ENCODE results near the gene CYP27A1.

The CYP27A1 gene

DNA sequence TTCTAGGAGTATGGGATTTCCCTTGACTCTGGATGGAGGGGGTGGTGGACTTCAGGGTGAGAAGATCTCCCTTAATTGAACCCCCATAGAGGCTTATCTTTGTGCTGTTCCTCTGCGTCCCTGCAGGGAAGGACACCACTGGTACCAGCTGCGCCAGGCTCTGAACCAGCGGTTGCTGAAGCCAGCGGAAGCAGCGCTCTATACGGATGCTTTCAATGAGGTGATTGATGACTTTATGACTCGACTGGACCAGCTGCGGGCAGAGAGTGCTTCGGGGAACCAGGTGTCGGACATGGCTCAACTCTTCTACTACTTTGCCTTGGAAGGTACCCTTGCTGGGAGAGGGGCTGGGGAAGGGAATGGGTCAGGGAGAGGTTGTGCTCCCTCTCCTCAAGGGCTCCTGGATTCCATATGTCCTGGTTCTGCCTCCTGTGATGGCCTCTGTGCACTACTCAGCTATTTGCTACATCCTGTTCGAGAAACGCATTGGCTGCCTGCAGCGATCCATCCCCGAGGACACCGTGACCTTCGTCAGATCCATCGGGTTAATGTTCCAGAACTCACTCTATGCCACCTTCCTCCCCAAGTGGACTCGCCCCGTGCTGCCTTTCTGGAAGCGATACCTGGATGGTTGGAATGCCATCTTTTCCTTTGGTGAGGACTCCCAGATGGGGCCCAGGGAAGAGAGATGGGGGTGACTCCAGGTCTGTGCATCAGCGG lies 30.3 kb downstream of the CYP27A1 start:
- no peak for DNase-seq

DNA sequence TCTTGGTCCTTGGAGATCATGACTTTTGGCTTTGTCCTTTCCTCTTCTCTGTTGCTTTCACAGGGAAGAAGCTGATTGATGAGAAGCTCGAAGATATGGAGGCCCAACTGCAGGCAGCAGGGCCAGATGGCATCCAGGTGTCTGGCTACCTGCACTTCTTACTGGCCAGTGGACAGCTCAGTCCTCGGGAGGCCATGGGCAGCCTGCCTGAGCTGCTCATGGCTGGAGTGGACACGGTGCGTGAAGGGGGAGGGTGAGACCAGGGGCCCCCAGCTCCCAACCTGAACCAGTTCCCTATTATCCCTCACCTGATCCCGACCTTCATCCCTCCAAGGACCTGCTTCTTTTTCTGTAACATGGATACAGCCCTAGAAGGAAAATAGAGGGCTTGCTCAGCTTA lies 30.9 kb downstream of the CYP27A1 start:
- no peak for DNase-seq

DNA sequence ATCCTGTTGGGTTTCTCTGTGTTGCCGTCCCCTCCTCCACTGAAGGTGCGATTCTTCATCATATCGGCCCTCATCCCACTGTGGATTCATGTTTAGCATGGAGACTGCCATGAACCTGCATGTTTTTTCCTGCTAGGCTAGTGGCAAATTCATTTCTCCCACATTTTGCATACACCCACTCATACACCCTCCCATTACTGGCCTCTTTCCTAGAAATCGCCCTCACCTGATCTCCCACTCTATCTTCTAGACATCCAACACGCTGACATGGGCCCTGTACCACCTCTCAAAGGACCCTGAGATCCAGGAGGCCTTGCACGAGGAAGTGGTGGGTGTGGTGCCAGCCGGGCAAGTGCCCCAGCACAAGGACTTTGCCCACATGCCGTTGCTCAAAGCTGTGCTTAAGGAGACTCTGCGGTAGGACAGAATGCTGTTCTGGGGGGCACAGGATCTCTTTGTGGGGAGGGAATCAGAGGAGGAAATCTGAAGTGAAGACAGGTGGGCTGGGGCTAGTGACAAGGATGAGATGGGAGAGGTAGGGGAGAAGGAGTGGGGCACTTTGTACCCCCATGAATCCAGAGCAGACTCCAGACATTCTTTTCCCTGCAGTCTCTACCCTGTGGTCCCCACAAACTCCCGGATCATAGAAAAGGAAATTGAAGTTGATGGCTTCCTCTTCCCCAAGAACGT lies 32.0 kb downstream of the CYP27A1 start:
- DNase-seq = no peak

DNA sequence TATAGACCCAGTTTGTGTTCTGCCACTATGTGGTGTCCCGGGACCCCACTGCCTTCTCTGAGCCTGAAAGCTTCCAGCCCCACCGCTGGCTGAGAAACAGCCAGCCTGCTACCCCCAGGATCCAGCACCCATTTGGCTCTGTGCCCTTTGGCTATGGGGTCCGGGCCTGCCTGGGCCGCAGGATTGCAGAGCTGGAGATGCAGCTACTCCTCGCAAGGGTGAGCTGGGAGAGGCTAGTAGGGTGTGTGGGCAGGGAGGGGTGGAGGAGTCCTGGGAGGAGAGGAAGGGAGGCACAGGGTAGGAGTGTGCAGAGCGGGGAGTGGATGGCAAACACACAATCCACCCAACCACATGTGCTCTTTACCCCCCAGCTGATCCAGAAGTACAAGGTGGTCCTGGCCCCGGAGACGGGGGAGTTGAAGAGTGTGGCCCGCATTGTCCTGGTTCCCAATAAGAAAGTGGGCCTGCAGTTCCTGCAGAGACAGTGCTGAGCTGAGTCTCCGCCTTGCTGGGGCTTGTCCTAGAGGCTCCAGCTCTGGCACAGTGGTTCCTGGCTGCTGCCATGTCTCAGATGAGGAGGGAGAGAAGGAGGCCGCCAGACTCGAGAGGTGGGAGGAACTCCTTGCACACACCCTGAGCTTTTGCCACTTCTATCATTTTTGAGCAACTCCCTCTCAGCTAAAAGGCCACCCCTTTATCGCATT lies 32.7 kb downstream of the CYP27A1 start:
- DNase-seq = no peak

DNA sequence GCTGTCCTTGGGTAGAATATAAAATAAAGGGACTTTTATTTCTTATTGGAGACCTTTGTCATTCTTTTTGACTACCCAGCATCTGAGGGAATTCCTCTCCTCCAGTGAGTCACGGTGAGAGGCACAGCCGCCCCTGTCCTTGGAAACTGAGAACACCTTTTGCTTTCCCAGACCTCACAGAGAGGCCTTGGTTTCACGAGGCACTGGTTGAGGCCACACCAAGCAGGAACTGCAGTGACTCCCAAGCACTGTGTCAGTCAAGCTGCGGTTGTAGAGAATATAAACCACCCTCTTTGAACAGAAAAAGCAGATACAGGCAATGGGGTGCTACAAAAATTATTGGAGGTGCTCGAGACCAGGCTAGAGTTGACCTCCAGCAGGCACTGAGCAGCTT lies 33.3 kb downstream of the CYP27A1 start:
- DNase-seq = no peak

DNA sequence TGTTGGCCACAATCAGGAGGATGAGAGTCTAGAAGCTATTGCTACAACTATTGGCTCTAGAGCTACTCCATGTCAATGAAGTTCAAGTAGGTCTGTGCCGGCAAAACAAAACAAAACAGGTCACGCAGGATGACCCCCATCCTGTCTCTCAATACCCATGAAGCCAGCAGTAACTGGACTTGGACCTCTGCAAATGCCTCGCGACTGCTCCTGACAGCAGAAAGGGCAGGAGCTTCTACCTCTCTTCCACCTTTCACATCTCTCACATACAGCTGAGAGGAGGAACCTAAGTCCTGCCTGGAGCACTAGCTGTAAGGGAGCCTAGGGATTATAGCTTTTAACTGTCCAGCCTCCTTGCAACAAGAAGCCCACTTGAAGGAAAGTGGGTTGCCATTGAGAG lies 33.7 kb downstream of the CYP27A1 start:
- DNase-seq = no peak

DNA sequence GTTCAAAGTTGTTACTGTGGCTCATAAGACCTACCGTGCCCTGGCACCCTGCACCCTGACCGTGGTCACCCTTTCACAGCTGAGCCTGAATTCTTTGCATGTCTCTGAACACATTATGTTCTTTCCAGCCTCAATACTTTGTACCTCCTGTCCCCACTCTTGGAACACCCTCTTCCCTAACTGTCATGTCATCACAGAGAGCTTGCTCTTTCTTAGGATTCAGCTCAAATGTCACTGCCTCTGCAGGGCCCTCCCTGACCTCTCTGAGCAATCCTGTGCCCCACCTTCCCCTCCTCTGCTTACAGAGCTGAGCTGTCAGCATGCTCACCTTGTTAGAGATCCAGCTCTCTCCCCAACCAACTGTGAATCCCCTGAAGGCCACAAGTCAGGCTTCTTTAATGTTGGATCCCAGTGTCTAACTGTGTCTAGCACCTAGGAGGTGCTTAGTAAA lies 34.6 kb downstream of the CYP27A1 start:
- DNase-seq = no peak

DNA sequence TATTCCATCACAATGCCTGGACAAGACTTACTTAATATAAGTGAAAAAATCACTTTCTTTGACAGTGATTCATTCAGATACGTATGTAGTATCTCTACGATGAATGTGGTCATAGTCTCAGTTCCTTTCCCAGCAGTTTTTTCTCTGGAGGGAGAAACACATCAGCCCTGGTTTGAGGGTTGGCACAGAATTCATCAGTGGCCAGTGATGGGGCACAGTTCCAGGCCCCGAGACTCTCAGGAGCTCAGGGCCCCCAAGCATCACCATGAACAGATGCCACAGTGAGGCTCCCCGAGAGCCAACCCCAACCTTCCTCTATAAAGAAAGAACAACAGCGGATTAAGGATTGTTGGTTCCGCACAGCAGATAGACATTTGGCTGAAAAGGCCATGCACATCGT lies 37.1 kb downstream of the CYP27A1 start:
- no peak for DNase-seq

DNA sequence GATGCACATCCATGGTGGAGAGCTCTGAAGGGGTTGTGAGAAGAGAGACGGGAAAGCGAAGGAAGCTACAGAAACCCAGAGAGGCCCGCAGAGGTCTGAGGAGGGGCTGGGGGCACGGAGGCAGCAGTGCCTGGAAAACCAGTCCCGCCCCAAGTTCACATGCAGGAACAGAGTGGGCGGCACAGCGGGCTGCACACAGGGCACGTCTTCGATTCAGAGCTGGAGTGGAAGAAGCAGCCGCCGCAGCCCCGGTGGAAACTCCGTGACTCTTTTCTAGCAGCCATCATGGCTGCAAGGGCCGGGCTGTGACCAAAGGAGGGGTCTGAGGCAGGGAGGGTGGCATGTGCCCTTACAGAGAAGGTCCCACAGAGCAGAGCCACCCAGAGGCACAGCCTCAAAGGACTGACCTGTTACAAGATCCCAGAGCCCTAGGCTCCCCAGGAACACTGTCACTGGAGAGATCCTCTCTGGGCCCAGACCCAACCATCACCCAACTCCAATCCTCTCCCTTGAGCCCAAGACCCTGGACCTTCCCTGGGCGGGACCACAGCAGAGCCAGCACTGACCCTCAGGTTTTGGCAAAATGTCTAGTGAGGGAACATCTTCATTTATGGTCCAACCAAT lies 38.9 kb downstream of the CYP27A1 start:
- DNase-seq = no peak

DNA sequence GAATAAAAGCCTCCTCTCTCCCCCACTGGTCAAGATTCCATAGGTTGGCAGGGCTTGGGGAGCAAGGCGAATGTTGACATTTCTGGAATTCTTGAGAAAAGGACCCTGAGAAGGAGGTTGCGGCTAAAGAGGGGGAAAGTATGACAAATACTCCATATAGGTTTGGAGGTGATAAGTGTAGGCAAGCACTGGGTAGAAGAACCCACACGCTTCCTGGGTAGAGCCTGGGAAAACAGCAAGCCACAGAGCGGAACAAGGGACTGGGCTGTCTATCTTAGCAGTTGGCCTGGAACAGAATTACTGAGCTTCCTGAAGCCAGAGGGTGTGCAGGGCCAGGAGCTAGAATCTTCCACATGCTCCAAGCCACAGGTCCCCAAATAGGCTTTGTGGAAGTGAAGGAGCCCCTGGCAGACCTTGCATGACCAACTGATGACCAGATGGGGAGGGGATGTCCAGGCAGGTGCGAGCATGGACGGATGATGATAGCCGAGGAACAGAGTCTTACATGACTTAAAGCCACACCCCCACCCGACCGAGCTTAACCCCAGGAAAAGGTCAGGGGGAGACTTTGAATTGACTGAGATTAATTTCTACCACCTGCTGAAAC lies 39.8 kb downstream of the CYP27A1 start:
- no peak for DNase-seq

DNA sequence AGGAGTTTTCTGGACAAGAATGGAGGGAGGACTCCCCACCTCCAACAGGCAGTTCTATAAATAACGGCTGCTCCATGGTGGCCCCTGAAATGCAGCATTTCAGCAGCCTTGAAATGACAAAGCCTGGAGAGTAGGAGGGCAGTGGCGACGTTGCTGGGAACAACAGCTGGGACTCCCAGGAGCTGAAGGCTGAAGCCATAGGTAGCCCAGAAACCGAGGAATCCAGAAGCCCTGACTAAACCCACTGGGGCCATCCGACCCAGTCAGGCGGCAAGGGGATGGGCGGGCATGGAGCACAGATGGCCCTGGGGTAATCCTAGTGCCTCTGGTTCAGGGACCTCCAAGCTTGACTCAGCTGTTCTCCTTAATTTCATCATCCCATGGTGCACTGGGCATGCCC lies 40.7 kb downstream of the CYP27A1 start:
- DNase-seq = no peak

DNA sequence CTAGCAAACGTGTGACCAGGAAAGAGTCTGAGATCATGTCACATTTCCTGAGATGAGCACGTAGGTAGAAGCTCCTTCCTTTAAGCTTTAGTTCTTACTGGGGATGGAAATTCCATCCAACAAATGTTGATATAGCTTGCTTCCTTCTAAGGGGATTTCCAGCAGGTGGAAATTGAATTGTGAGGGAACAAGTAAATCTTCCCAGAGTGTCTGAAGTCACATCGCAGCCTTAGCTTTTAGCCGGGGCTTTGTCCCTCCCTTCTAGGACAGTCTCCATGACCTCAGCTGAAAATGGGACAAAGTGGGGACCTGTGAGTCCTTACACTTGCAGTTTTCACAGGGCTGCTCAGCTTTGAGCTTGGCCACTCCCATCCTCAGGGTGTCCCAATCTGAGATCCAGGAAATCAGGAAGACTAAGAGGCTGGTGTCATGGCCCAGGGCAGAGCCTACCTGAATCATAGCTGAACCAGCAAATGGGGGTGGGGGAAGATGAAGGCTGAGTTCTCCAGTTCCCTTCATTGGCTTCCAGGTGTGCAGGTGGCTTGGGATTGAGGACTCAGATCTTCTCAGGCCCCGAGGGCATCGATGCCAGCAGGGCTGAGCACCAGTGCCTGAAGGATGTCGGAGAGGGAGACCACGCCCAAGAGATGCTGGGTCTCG lies 41.4 kb downstream of the CYP27A1 start:
- DNase-seq = no peak

DNA sequence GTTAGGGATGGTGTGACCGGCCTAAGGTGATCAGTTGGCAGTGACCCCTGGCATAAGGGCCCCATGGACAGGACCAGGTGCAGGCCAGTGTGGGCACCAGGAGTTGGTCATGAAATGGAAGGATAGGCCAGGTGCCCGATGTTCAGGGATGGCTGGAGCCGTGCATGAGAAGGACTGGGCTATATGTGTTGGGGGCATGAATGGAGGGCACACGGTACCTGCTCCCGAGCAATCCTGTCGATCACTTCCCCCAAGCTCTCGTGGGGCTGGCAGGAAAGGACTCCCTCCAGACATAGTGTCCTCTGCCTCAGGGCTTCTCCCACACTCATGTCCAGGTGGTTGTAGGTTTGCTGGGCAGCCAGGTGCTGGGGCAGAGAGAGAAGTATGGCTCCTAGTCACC lies 42.1 kb downstream of the CYP27A1 start:
- no peak for DNase-seq

DNA sequence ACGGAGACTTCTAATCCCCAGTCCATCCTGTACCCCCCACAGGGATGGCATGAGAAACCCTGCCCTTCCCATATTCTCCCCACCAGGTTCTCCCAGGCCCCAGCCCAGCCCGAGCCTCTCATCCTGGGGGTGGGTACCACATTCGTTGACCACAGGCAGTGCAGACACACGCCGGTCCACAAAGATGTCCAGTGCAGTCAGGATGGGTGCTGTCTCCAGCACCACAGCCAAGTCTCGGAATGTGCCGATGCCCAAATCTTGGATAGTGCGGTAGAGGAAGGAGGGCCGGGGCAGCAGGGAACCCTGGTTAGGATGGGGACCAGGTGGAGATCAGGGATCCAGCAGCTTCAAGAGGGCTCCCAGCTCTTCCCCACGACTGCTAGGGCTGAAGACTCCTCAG lies 44.8 kb downstream of the CYP27A1 start:
- DNase-seq = no peak

DNA sequence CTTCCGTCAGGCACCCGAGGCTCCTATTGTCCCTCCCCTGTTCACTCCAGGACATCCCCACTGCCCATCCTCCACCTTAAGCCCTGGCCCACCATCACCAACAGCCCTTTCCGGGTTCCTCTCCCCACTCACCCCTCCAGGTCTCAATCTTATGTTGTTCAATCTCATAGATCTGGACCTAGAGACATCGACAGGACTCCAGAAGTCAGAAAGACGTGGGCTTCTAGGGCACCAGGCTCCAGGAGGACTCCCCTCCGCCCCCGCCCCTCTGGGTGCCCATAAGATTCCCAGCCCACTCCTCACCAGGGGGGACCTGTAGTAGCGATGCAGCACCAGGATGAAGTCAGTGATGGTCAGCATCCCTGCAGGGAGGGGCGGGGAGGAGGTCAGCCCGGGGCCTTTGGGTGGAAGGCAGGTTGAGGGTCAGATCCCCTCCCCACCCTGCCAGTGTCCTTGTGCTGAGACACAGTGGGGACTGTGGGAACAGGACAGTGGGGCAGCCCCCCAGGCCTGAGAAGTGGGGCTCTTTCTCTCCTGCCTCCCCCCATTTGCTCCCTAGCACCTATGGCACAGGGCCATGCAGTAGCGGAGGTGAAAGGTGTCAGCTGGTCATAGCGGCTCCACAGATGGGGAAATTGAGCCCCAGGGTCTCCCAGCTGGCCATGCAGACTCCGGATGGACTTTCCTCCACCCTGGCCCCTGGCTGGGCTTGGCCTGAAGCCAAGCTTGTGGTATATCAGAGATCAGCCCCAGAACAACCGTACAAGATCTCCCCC lies 45.9 kb downstream of the CYP27A1 start:
- no peak for DNase-seq

DNA sequence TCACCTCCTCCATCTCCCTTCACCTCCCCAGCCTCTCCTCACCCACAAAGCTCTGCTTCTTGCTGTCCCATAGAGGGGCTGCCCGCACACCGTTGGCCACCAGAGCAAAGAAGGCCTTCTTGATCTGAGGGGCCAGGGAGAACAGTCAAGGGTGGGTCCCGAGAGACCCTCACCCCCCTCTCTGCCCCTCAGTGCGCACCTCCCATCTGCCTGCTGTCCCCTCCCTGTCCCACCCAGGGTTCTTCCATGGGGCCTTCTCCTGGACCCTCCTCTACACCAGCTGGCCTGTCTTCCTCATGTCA lies 46.5 kb downstream of the CYP27A1 start:
- no peak for DNase-seq

DNA sequence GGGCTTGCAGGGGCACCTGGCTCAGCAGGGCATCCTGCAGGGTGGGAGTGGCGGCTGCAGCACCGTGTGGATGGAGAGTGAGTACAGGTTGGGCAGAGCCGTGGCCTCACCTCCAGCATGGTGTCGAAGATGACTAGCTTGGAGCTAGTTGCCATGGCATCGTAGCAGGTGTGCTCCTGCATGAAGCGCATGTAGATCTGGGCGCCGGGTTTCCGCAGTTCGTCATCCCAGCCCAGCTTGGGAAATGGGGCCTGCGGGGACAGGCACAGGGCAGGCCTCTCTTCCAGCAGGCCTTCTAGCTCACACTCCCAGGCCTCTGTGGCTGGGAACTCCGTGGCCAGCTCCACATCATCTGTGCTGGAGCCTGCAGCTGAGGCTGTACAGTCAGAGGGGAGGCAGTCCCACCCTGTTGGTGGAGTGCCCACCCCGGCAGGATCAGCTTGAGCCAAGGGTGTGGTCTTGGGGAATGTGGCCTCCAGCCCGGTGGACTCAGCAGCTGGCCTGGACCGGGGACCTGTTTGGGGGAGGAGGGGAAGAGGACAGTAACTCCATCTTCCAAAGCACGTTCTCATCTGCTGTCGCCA lies 48.0 kb downstream of the CYP27A1 start:
- DNase-seq = no peak

DNA sequence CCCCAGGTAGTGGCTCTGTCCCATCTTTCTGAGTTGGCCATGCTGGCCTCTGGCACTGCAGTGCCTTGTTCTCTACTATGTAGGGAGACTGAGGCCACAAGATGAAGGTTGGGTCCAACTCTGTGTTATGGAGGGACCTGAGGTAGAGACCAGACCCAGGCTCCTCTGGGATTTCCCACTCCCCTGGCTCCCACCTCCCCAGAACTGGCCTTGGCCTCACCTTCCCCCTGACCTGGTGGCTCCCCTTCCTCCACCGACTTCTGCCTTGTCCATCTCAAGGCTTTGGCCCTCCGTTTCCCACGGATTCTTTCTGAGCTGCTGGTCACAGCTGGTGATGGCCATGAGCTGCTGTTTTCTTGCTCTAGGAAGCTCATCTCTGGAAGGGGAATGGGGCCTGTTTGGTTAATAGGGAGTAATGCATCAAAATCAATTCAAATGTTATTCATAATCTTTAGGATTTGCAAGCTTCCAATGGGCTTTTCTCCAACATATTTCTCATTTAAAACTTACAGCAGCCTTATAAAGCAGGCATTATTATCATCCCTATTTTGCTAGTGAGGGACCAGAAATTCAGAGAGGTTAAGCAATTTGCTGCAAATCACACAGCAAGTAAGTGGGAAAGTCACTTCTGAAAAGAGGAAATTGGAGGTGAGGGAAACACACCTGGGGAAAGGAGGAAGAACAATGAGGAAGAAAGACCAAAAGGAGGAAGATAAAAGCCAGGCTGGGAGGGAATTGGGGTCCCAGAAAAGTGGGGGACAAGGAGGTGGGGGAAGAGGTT lies 48.8 kb downstream of the CYP27A1 start:
- no peak for DNase-seq

DNA sequence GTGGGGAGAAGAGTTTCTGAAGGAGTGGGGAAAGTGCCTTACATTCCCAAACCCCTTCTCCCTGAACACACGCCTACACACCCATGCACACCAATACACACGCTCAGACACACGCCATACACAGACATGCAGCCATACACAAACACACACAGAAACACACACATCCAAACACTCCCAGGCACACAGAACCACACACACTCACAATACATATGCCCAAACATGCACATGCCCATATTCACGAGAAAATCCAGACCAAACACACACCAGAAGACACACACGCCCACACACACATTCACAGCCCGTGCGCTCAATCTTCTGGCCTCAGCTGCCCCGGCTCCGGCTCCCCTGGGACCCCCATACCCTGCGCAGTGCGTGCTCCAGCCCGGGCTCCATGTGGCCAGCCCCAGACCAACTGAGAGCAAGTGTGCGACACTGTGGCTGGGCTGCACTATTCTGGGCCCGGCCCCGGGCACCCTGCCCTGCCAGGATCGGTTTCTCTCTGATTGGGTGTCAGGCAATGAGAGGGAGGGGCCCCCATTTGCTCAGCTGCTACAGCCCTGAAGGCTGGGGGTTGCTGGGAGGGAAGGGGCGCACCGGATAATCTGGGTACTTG lies 49.5 kb downstream of the CYP27A1 start, which contains the start of gene PRKAG3:
Gene PRKAG3 (minus strand): TSS at position 426 of the 613 bp plus-strand sequence.
- no peak for DNase-seq

DNA sequence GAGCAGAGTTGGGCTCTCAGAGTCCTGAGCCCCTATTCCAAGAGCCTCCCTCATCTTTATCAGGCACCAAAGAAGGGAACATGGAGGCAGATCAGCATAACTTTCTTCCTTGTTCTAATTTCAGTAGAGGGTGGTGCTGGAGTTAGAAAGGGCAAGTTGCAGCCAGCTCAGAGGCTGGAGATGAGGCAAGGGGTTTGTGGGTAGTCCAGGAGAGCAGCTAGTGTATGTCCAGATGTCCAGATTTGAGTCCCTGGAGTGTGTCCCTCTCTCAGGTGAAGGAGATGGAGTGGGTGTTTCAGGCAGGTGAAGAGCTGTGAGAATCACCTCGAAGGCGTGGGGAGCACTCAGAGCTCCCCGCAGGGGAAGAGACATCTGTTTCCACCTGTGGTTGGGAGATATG lies 50.1 kb downstream of the CYP27A1 start:
- DNase-seq = no peak

All from activated CD4-positive, CD25-positive, alpha-beta regulatory T cell treated with anti-CD3 and anti-CD28 coated beads, Interleukin-2, amount 50 U/mL, for 72 hours (primary cell).